Epithelial cell of esophagus (primary cell): ENCODE results near the gene DMTF1.

Experiments
- DNase-seq: peaks from one replicate; pipeline ENCODE4 v3.0.0; 2010; ENCODE audit warnings: low read depth
- H3K4me3 ChIP-seq: 2 replicates; pipeline ENCODE4 v1.5.1; 2011; ENCODE audit warnings: mild to moderate bottlenecking, low read length, control low read depth
- CTCF ChIP-seq: IDR thresholded peaks from 2 replicates; pipeline ENCODE4 v1.5.1; 2011; ENCODE audit warnings: low read depth, mild to moderate bottlenecking, low read length, control low read depth, inconsistent platforms; ENCODE audit not compliant: insufficient read depth; ENCODE audit errors: missing control alignments

The DMTF1 gene

GRCh38 chr7:87146740-87147386, 5.4 kb upstream of the DMTF1 start:
- DNase-seq: no peak
- no peak overlapping the region for H3K4me3 ChIP-seq
- TF ChIP-seq CTCF: no peak

GRCh38 chr7:87147500-87147899, 4.8 kb upstream of the DMTF1 start:
- peak; percentile 3 for DNase-seq
- TF ChIP-seq CTCF: no peak
- no peak overlapping the region for H3K4me3 ChIP-seq

- peak; percentile 52 for TF ChIP-seq CTCF
- DNase-seq: peak; percentile 53
- H3K4me3 ChIP-seq: no peak overlapping the region
Measured at GRCh38 chr7:87148332-87148955, 3.8 kb upstream of the DMTF1 start.

GRCh38 chr7:87151002-87151728, 1.1 kb upstream of the DMTF1 start:
- peak overlapping the region; percentile 79 for H3K4me3 ChIP-seq
- no peak for DNase-seq
- TF ChIP-seq CTCF: no peak

- peak overlapping the region; percentile 79 for H3K4me3 ChIP-seq
- TF ChIP-seq CTCF: no peak
- no peak for DNase-seq
Measured at GRCh38 chr7:87151729-87152111, 533 bp upstream of the DMTF1 start.

- DNase-seq: peak; percentile 55
- peak overlapping the region; percentile 79 for H3K4me3 ChIP-seq
- no peak for TF ChIP-seq CTCF
Measured at GRCh38 chr7:87152897-87153641, 816 bp downstream of the DMTF1 start.
